PFSK-1 (cell line): ENCODE data around the gene ZNF341.

ENCODE experiments used
- FOXP2 ChIP-seq: optimal IDR thresholded peaks from 2 replicates; pipeline ENCODE3; 2011; ENCODE audit warnings: borderline replicate concordance, control low read depth, inconsistent platforms; ENCODE audit not compliant: insufficient read depth; ENCODE audit errors: extremely low read length, extremely low read depth
- POLR2AphosphoS5 ChIP-seq: IDR thresholded peaks from 2 replicates; pipeline ENCODE4 v1.6.1; 2012; ENCODE audit warnings: low read depth, mild to moderate bottlenecking, control low read depth, low read length, moderate library complexity
- SIN3A ChIP-seq: IDR thresholded peaks from 2 replicates; pipeline ENCODE4 v1.6.1; 2012; ENCODE audit warnings: mild to moderate bottlenecking, low read length, moderate library complexity, borderline replicate concordance; ENCODE audit not compliant: insufficient read depth
- TAF1 ChIP-seq: IDR thresholded peaks from 2 replicates; pipeline ENCODE4 v1.6.1; 2012; ENCODE audit warnings: low read length, control low read depth, borderline replicate concordance; ENCODE audit not compliant: insufficient read depth
- TF ChIP-seq, protein P1 (sequence below), 2 experiments: IDR thresholded peaks; 2 replicates each; pipeline versions ENCODE4 v1.6.1 to v1.8.0; 2011 to 2012; ENCODE audit warnings: low read depth in 2 of 2, low read length in 2 of 2, control low read depth in 1 of 2, inconsistent platforms in 1 of 2, mild to moderate bottlenecking in 1 of 2, moderate library complexity in 1 of 2; ENCODE audit not compliant: insufficient read depth in 1 of 2

Gene ZNF341

DNA sequence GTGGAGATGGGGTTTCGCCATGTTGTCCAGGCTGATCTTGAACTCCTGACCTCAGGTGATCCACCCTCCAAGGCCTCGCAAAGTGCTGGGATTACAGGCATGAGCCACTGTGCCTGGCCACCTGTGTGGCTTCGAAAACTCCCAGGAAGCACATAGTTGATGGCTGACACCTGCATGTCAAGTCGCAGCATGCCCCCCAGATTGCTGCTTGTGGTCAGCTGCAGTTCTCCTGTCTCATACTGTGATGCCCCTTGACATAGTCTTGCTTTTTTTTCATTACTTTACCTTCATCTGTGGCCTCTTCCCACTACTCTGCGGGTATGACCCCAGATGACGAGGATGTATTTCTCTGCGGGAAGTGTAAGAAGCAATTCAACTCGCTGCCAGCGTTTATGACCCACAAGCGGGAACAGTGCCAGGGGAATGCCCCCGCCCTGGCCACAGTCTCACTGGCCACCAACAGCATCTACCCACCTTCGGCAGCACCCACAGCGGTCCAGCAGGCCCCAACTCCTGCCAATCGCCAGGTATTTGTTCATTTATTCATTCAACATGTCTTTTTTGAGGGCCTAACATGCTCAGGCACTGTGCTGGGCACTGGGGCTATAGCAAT, 13.1 kb downstream of the ZNF341 start:
- TF ChIP-seq FOXP2 (no peak), SIN3A (no peak), TAF1 (no peak), POLR2AphosphoS5 (no peak)
- TF ChIP-seq, protein P1, sequence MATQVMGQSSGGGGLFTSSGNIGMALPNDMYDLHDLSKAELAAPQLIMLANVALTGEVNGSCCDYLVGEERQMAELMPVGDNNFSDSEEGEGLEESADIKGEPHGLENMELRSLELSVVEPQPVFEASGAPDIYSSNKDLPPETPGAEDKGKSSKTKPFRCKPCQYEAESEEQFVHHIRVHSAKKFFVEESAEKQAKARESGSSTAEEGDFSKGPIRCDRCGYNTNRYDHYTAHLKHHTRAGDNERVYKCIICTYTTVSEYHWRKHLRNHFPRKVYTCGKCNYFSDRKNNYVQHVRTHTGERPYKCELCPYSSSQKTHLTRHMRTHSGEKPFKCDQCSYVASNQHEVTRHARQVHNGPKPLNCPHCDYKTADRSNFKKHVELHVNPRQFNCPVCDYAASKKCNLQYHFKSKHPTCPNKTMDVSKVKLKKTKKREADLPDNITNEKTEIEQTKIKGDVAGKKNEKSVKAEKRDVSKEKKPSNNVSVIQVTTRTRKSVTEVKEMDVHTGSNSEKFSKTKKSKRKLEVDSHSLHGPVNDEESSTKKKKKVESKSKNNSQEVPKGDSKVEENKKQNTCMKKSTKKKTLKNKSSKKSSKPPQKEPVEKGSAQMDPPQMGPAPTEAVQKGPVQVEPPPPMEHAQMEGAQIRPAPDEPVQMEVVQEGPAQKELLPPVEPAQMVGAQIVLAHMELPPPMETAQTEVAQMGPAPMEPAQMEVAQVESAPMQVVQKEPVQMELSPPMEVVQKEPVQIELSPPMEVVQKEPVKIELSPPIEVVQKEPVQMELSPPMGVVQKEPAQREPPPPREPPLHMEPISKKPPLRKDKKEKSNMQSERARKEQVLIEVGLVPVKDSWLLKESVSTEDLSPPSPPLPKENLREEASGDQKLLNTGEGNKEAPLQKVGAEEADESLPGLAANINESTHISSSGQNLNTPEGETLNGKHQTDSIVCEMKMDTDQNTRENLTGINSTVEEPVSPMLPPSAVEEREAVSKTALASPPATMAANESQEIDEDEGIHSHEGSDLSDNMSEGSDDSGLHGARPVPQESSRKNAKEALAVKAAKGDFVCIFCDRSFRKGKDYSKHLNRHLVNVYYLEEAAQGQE (IDR thresholded peaks at IDR 0.05; ENCODE audit: insufficient read depth in 1 of 2, low read depth in 2 of 2, low read length in 2 of 2), result no peak

GRCh38 chr20:33746325-33746998, 14.7 kb downstream of the ZNF341 start:
- TF ChIP-seq POLR2AphosphoS5, result no peak
- TF ChIP-seq FOXP2, result no peak
- TF ChIP-seq SIN3A, result no peak
- TF ChIP-seq TAF1, result no peak
- TF ChIP-seq, protein P1 (IDR thresholded peaks at IDR 0.05; ENCODE audit: insufficient read depth in 1 of 2, low read depth in 2 of 2, low read length in 2 of 2), result no peak

- TF ChIP-seq SIN3A, result no peak
- TF ChIP-seq, protein P1 (IDR thresholded peaks at IDR 0.05; ENCODE audit: insufficient read depth in 1 of 2, low read depth in 2 of 2, low read length in 2 of 2), result no peak
- TF ChIP-seq FOXP2, result no peak
- TF ChIP-seq POLR2AphosphoS5, result no peak
- TF ChIP-seq TAF1, result no peak
Observed at GRCh38 chr20:33751775-33752174, 20.0 kb downstream of the ZNF341 start.

DNA sequence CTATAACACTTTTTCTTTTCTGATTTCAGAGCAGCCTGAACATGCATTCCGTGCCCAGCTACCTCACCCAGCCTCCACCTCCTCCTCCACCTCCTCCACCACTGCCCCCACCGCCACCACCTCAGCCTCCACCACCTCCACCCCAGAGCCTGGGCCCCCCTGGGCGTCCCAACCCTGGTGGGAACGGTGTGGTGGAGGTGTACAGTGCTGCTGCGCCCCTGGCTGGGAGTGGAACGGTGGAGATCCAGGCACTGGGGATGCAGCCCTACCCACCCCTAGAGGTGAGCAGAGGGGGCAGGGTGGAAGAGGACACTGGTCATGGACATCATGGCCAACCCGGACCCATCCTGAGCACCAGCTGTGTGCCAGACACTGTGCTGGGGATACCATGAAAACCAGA, 21.3 kb downstream of the ZNF341 start:
- TF ChIP-seq POLR2AphosphoS5, result no peak
- TF ChIP-seq, protein P1 (IDR thresholded peaks at IDR 0.05; ENCODE audit: insufficient read depth in 1 of 2, low read depth in 2 of 2, low read length in 2 of 2), result no peak
- TF ChIP-seq FOXP2, result no peak
- TF ChIP-seq TAF1, result no peak
- TF ChIP-seq SIN3A, result no peak

DNA sequence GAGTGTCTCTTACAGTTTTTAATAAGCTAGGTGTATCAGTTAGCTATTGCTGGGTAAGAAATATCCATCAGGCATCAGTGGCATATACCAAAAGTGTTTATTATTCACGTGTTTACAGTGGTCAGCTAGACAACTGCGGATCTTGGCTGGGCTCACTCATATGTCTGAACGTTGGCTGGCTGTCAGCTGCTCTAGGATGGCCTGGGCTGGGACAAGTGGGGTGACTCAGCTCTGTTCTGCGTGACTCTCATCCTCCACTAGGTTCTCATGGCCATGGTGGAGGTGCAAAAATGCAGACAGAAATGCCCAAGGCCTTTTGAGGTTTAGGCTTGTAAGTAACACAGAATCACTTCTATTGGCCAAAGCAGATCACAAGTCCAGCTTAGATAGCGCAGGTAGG, 22.0 kb downstream of the ZNF341 start:
- no peak for TF ChIP-seq FOXP2
- no peak for TF ChIP-seq SIN3A
- TF ChIP-seq, protein P1 (IDR thresholded peaks at IDR 0.05; ENCODE audit: insufficient read depth in 1 of 2, low read depth in 2 of 2, low read length in 2 of 2), result no peak
- no peak for TF ChIP-seq TAF1
- TF ChIP-seq POLR2AphosphoS5, result no peak
